K562 (cell line): ENCODE data around the gene TBC1D7. TPM values are rescaled to one million over a fixed set of nuclear protein-coding genes. Genes with fewer than 3 reads are reported as not detected.

Source experiments
- ASH1L ChIP-seq: fragments of 450-650 bp; IDR thresholded peaks from 2 replicates; pipeline ENCODE4 v1.6.1; 2018; ENCODE audit warnings: borderline replicate concordance, mild to moderate bottlenecking, low read depth; ENCODE audit not compliant: partially characterized antibody
- BRCA1 ChIP-seq, 2 experiments: fragments of 450-650 bp in 1 of 2; sonication (generic) in 1 of 2; formaldehyde crosslinking in 1 of 2; IDR thresholded peaks; 2 replicates each; pipeline versions ENCODE4 v1.5.0 to v1.6.1; 2017 to 2020; ENCODE audit warnings: mild to moderate bottlenecking in 1 of 2, missing genetic modification reagents in 1 of 2
- CCAR2 ChIP-seq: fragments of 200-400 bp; formaldehyde crosslinking; IDR thresholded peaks from 2 replicates; pipeline ENCODE4 v1.6.1; 2017; ENCODE audit warnings: mild to moderate bottlenecking, low read depth, low read length
- ESRRA ChIP-seq: fragments of 450-650 bp; IDR thresholded peaks from 2 replicates; pipeline ENCODE4 v1.6.1; 2014; ENCODE audit warnings: low read depth, mild to moderate bottlenecking, moderate library complexity, borderline replicate concordance
- HMG20A ChIP-seq: fragments of 450-650 bp; formaldehyde crosslinking; conservative IDR thresholded peaks from 2 replicates; pipeline ENCODE4 v1.4.0; 2020; ENCODE audit warnings: mild to moderate bottlenecking, mixed read lengths
- KDM4B ChIP-seq, 2 experiments: fragments of 450-650 bp in 1 of 2; sonication (generic) in 1 of 2; IDR thresholded peaks; 2 replicates each; pipeline ENCODE4 v1.6.1; 2016 to 2017; ENCODE audit warnings: borderline replicate concordance in 2 of 2, antibody characterized with exemption in 1 of 2, low read depth in 1 of 2, mild to moderate bottlenecking in 1 of 2
- MBD2 ChIP-seq: sonication (generic); IDR thresholded peaks from 2 replicates; pipeline ENCODE4 v1.6.1; 2016; ENCODE audit warnings: low read depth, borderline replicate concordance
- MCM7 ChIP-seq, 2 experiments: fragments of 450-650 bp; IDR thresholded peaks; 2 replicates each; pipeline ENCODE4 v1.6.1; 2016 to 2018
- PCBP1 ChIP-seq: fragments of 200-400 bp; formaldehyde crosslinking; IDR thresholded peaks from 2 replicates; pipeline ENCODE4 v1.6.1; 2018; ENCODE audit warnings: mild to moderate bottlenecking, low read depth, low read length; ENCODE audit not compliant: poor library complexity, severe bottlenecking
- PHF8 ChIP-seq: fragments of 200-600 bp; sonication (generic); IDR thresholded peaks from 2 replicates; pipeline ENCODE4 v1.6.1; 2012; ENCODE audit warnings: mixed run types, mild to moderate bottlenecking, inconsistent platforms, low read length, moderate library complexity, borderline replicate concordance
- POLR2AphosphoS2 ChIP-seq: IDR thresholded peaks from 2 replicates; pipeline ENCODE4 v1.6.1; 2012; ENCODE audit warnings: low read length, improper control_type of control experiment
- RBM17 ChIP-seq: fragments of 200-400 bp; formaldehyde crosslinking; IDR thresholded peaks from 2 replicates; pipeline ENCODE4 v1.6.1; 2017; ENCODE audit warnings: low read depth, mild to moderate bottlenecking, low read length, borderline replicate concordance
- RFX1 ChIP-seq: fragments of 450-650 bp; IDR thresholded peaks from 2 replicates; pipeline ENCODE4 v1.6.1; 2016; ENCODE audit warnings: mild to moderate bottlenecking, moderate library complexity
- SMARCE1 ChIP-seq: fragments of 450-650 bp; IDR thresholded peaks from 2 replicates; pipeline ENCODE4 v1.7.1; 2016; ENCODE audit warnings: mild to moderate bottlenecking
- ZFX ChIP-seq: sonication (generic); formaldehyde crosslinking; IDR thresholded peaks from 2 replicates; pipeline ENCODE4 v1.8.0; 2022; ENCODE audit warnings: mild to moderate bottlenecking, missing genetic modification reagents, moderate library complexity
- polyA plus RNA-seq, 8 experiments: library from polyadenylated mRNA; depleted of rRNA in 4 of 8; stranded (reverse) in 5 of 8; unstranded in 3 of 8; fragments of >200 nt; fragmentation: Nextera tagmentation in 2 of 8; fragmentation: Illumina TruSeq in 1 of 8; extraction: Ambion mirVana in 2 of 8; extraction: Trizol in 1 of 8; gene quantifications; 2 replicates each; pipeline versions ENCODE4 v1.2.1 to v1.2.3, GENCODE V29; 2011 to 2014; ENCODE audit warnings: inconsistent platforms in 1 of 8, missing spikeins in 1 of 8
- total RNA-seq, 7 experiments: library from RNA; depleted of rRNA in 6 of 7; stranded (reverse); fragments of >200 nt in 6 of 7; fragmentation: Illumina TruSeq in 2 of 7; extraction: Trizol in 2 of 7; gene quantifications; 2 replicates each; pipeline versions ENCODE4 v1.2.1 to v1.2.3, GENCODE V29; 2011 to 2021; ENCODE audit warnings: low replicate concordance in 1 of 7
- TF ChIP-seq, protein P1 (sequence below): fragments of 450-650 bp; IDR thresholded peaks from 2 replicates; pipeline ENCODE4 v1.7.1; 2018; ENCODE audit warnings: mild to moderate bottlenecking, low read depth; ENCODE audit not compliant: partially characterized antibody
- TF ChIP-seq, protein P2 (sequence below): fragments of 450-650 bp; formaldehyde crosslinking; IDR thresholded peaks from 2 replicates; pipeline ENCODE4 v1.4.0; 2020; ENCODE audit warnings: mild to moderate bottlenecking, moderate library complexity
- TF ChIP-seq, protein P3 (sequence below), 2 experiments: fragments of 450-650 bp; IDR thresholded peaks; 2 replicates each; pipeline ENCODE4 v1.6.1; 2016
- TF ChIP-seq, protein P4 (sequence below): sonication (generic); formaldehyde crosslinking; IDR thresholded peaks from 2 replicates; pipeline ENCODE4 v1.9.0; 2022; ENCODE audit warnings: mild to moderate bottlenecking, missing genetic modification reagents

Gene TBC1D7
- total and polyA plus RNA-seq, 9 of the 15 experiments (the other 6 are each of a cell fraction or from before 2014, with no cell fraction given) = 49.4 to 107 (median 61.1) TPM

DNA sequence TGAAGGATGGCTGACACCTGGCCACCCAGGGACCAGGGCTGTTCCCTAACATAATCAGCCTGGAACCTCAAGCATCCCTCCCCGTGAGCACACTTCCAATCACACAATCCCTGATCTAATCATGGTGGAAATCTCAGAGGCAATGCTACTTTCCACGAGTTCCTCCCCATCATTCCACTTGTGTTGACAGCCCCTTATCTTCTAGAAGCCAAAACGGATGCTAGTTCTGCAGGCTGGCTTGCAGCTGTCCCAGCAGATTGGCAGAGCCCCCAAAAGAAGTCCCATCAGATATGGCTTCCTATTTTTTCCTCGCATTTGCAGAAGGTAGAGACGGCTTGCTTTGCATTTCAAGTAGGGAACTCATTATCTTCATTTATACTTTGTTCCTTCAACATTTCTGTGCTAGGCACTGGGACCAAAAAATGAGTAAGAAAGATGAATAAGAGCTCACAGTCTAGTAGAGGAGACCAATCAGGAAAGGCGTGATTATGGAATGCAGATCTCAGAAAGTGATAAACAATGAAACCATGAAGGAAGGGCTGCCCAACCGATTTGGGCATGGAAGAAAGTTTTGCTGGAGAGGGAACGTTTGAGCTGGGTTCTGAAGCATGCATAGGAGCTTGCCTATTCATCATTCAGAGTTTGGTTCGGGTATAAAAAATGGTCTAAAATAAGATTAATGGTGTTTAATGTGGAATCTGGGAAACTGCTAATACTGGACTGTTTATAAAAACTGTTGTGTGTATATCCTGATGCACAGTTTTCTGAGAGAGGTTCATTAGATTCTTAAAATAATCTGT is 44.6 kb upstream of the TBC1D7 start (continued):
- TF ChIP-seq, protein P1, sequence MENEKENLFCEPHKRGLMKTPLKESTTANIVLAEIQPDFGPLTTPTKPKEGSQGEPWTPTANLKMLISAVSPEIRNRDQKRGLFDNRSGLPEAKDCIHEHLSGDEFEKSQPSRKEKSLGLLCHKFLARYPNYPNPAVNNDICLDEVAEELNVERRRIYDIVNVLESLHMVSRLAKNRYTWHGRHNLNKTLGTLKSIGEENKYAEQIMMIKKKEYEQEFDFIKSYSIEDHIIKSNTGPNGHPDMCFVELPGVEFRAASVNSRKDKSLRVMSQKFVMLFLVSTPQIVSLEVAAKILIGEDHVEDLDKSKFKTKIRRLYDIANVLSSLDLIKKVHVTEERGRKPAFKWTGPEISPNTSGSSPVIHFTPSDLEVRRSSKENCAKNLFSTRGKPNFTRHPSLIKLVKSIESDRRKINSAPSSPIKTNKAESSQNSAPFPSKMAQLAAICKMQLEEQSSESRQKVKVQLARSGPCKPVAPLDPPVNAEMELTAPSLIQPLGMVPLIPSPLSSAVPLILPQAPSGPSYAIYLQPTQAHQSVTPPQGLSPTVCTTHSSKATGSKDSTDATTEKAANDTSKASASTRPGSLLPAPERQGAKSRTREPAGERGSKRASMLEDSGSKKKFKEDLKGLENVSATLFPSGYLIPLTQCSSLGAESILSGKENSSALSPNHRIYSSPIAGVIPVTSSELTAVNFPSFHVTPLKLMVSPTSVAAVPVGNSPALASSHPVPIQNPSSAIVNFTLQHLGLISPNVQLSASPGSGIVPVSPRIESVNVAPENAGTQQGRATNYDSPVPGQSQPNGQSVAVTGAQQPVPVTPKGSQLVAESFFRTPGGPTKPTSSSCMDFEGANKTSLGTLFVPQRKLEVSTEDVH = no peak
- TF ChIP-seq KDM4B (IDR thresholded peaks at IDR 0.05; ENCODE audit: borderline replicate concordance in 2 of 2, low read depth in 1 of 2) = no peak
- TF ChIP-seq POLR2AphosphoS2 = no peak
- TF ChIP-seq, protein P2, sequence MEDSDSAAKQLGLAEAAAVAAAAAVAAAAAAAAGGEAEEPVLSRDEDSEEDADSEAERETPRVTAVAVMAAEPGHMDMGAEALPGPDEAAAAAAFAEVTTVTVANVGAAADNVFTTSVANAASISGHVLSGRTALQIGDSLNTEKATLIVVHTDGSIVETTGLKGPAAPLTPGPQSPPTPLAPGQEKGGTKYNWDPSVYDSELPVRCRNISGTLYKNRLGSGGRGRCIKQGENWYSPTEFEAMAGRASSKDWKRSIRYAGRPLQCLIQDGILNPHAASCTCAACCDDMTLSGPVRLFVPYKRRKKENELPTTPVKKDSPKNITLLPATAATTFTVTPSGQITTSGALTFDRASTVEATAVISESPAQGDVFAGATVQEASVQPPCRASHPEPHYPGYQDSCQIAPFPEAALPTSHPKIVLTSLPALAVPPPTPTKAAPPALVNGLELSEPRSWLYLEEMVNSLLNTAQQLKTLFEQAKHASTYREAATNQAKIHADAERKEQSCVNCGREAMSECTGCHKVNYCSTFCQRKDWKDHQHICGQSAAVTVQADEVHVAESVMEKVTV (CRISPR knock-in tag) = no peak
- peak; percentile 75; the same call in 1 of the 2 replicates for TF ChIP-seq HMG20A (CRISPR knock-in tag)
- no peak for TF ChIP-seq MBD2
- no peak for TF ChIP-seq MCM7 (IDR thresholded peaks at IDR 0.05)
- no peak for TF ChIP-seq ZFX (CRISPR knock-in tag)
- TF ChIP-seq CCAR2 = no peak
- no peak for TF ChIP-seq BRCA1 (IDR thresholded peaks at IDR 0.05)
- TF ChIP-seq BRCA1 (CRISPR knock-in tag; IDR thresholded peaks at IDR 0.05) = no peak
- no peak for TF ChIP-seq ASH1L
- no peak for TF ChIP-seq RBM17
- TF ChIP-seq PHF8 = no peak
- no peak for TF ChIP-seq RFX1
- TF ChIP-seq ESRRA = no peak
- no peak for TF ChIP-seq PCBP1
- no peak for TF ChIP-seq SMARCE1
- TF ChIP-seq, protein P3, sequence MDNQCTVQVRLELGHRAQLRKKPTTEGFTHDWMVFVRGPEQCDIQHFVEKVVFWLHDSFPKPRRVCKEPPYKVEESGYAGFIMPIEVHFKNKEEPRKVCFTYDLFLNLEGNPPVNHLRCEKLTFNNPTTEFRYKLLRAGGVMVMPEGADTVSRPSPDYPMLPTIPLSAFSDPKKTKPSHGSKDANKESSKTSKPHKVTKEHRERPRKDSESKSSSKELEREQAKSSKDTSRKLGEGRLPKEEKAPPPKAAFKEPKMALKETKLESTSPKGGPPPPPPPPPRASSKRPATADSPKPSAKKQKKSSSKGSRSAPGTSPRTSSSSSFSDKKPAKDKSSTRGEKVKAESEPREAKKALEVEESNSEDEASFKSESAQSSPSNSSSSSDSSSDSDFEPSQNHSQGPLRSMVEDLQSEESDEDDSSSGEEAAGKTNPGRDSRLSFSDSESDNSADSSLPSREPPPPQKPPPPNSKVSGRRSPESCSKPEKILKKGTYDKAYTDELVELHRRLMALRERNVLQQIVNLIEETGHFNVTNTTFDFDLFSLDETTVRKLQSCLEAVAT (IDR thresholded peaks at IDR 0.05) = no peak
- TF ChIP-seq, protein P4, sequence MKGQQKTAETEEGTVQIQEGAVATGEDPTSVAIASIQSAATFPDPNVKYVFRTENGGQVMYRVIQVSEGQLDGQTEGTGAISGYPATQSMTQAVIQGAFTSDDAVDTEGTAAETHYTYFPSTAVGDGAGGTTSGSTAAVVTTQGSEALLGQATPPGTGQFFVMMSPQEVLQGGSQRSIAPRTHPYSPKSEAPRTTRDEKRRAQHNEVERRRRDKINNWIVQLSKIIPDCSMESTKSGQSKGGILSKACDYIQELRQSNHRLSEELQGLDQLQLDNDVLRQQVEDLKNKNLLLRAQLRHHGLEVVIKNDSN = no peak
